ENCODE results near the gene LPIN1.

The LPIN1 gene

GRCh38 chr2:11767779-11768178 is 21.3 kb downstream of the LPIN1 start:
- DNase-seq (ENCODE audit: low spot score) = no peak
- in situ Hi-C loops (cut with MboI; ENCODE audit: low pct_unique_long_range_greater_than_20kb, low sequenced_read_pairs, unreplicated experiment) = no loop called here
- TF ChIP-seq CTCF (IDR thresholded peaks at IDR 0.05; ENCODE audit: extremely low read depth, insufficient read depth, missing control alignments) = no peak

- no peak for DNase-seq (ENCODE audit: low spot score)
- in situ Hi-C loops (cut with MboI; ENCODE audit: low pct_unique_long_range_greater_than_20kb, low sequenced_read_pairs, unreplicated experiment) = no loop called here
- no peak for TF ChIP-seq CTCF (IDR thresholded peaks at IDR 0.05; ENCODE audit: extremely low read depth, insufficient read depth, missing control alignments)
These were observed 22.5 kb downstream of the LPIN1 start for GRCh38 chr2:11768946-11769345.

- no peak for TF ChIP-seq CTCF (IDR thresholded peaks at IDR 0.05; ENCODE audit: extremely low read depth, insufficient read depth, missing control alignments)
- DNase-seq (ENCODE audit: low spot score) = no peak
- in situ Hi-C loops (cut with MboI; ENCODE audit: low pct_unique_long_range_greater_than_20kb, low sequenced_read_pairs, unreplicated experiment) = no loop called here
These were observed 23.1 kb downstream of the LPIN1 start for GRCh38 chr2:11769516-11769915.

GRCh38 chr2:11770531-11771188 is 24.2 kb downstream of the LPIN1 start:
- no peak for TF ChIP-seq CTCF (IDR thresholded peaks at IDR 0.05; ENCODE audit: extremely low read depth, insufficient read depth, missing control alignments)
- in situ Hi-C loops (cut with MboI; ENCODE audit: low pct_unique_long_range_greater_than_20kb, low sequenced_read_pairs, unreplicated experiment) = no loop called here
- DNase-seq (ENCODE audit: low spot score) = no peak

- DNase-seq (ENCODE audit: low spot score) = no peak
- TF ChIP-seq CTCF (IDR thresholded peaks at IDR 0.05; ENCODE audit: extremely low read depth, insufficient read depth, missing control alignments) = no peak
- in situ Hi-C loops (cut with MboI; ENCODE audit: low pct_unique_long_range_greater_than_20kb, low sequenced_read_pairs, unreplicated experiment) = no loop called here
These were observed 25.7 kb downstream of the LPIN1 start for GRCh38 chr2:11771971-11772615.

GRCh38 chr2:11773111-11773510 is 26.7 kb downstream of the LPIN1 start:
- no peak for TF ChIP-seq CTCF (IDR thresholded peaks at IDR 0.05; ENCODE audit: extremely low read depth, insufficient read depth, missing control alignments)
- DNase-seq (ENCODE audit: low spot score) = no peak
- in situ Hi-C loops (cut with MboI; ENCODE audit: low pct_unique_long_range_greater_than_20kb, low sequenced_read_pairs, unreplicated experiment) = no loop called here
